HEK293T (cell line): ENCODE results near the gene DOCK10.

Experiments used
- ARNT ChIP-seq: fragments of 450-650 bp; IDR thresholded peaks from 2 replicates; pipeline ENCODE4 v1.6.1; 2017; ENCODE audit warnings: mild to moderate bottlenecking
- BHLHE40 ChIP-seq: fragments of 450-650 bp; IDR thresholded peaks from 2 replicates; pipeline ENCODE4 v1.6.1; 2016; ENCODE audit warnings: mild to moderate bottlenecking, moderate library complexity, borderline replicate concordance
- CTBP1 ChIP-seq: fragments of 450-650 bp; IDR thresholded peaks from 2 replicates; pipeline ENCODE4 v1.6.1; 2016; ENCODE audit warnings: borderline replicate concordance
- ELF4 ChIP-seq: fragments of 450-650 bp; IDR thresholded peaks from 2 replicates; pipeline ENCODE4 v1.6.1; 2017; ENCODE audit warnings: antibody characterized with exemption
- FOXA1 ChIP-seq: fragments of 450-650 bp; IDR thresholded peaks from 2 replicates; pipeline ENCODE4 v1.6.1; 2016; ENCODE audit warnings: mild to moderate bottlenecking
- FOXK2 ChIP-seq: fragments of 450-650 bp; IDR thresholded peaks from 2 replicates; pipeline ENCODE4 v1.6.1; 2016; ENCODE audit warnings: mild to moderate bottlenecking
- FOXM1 ChIP-seq: fragments of 450-650 bp; IDR thresholded peaks from 2 replicates; pipeline ENCODE4 v1.6.1; 2017; ENCODE audit warnings: mild to moderate bottlenecking, borderline replicate concordance
- LEF1 ChIP-seq: fragments of 450-650 bp; IDR thresholded peaks from 2 replicates; pipeline ENCODE4 v1.6.1; 2017; ENCODE audit warnings: mild to moderate bottlenecking, borderline replicate concordance
- NFRKB ChIP-seq: fragments of 450-650 bp; IDR thresholded peaks from 2 replicates; pipeline ENCODE4 v1.6.1; 2016; ENCODE audit warnings: mild to moderate bottlenecking, moderate library complexity
- PKNOX1 ChIP-seq: fragments of 450-650 bp; IDR thresholded peaks from 2 replicates; pipeline ENCODE4 v1.6.1; 2016
- SP1 ChIP-seq: fragments of 450-650 bp; IDR thresholded peaks from 2 replicates; pipeline ENCODE4 v1.6.1; 2017
- SUZ12 ChIP-seq: fragments of 450-650 bp; IDR thresholded peaks from 2 replicates; pipeline ENCODE4 v1.6.1; 2016; ENCODE audit warnings: mild to moderate bottlenecking
- TARDBP ChIP-seq: fragments of 450-650 bp; IDR thresholded peaks from 2 replicates; pipeline ENCODE4 v1.6.1; 2016
- ZNF384 ChIP-seq: fragments of 450-650 bp; IDR thresholded peaks from 2 replicates; pipeline ENCODE4 v1.6.1; 2016

DNA sequence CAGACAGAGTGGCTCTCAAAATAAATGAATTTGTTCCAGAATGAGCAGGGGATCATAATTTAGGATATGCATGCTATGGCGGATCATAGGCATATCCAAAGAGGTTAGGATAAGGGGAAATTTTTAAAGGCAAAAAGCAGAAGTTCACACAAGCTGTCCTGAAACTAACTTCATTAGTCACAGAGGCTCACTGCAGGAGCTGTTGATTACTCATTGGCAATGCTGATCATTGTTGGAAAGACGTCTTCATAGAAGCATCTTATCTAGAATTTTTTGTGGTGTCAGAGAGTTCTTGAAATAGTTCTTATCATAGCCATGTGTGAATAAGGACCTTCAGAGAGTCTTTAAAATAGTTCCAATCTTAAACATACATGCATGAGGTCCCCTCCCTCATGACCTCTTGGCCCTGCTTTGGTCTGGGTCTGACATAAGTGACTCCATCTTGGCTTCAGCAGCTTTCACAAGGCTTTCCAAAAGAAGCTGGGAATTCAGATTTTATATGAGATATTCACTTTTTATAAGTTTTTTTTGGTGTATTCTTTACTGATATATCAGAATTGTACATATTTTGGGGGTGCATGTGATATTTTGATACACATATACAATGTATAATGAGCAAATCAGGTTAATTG is 318.6 kb downstream of the DOCK10 start:
- TF ChIP-seq SP1 (no peak), ZNF384 (no peak), CTBP1 (no peak), FOXK2 (no peak), NFRKB (no peak), ELF4 (no peak), FOXM1 (no peak), BHLHE40 (no peak), SUZ12 (no peak), PKNOX1 (no peak), ARNT (no peak), TARDBP (no peak), LEF1 (no peak), FOXA1 (no peak)
